H1 (cell line): ENCODE measurements around the gene CSAD. TPM values are rescaled to one million over a fixed set of nuclear protein-coding genes. Genes with fewer than 3 reads are reported as not detected.

Source experiments
- CHD7 ChIP-seq: fragments of 300-600 bp; sonication (generic); IDR thresholded peaks from 2 replicates; pipeline ENCODE4 v1.7.1; 2012; ENCODE audit warnings: low read length, moderate library complexity, mild to moderate bottlenecking, inconsistent platforms; ENCODE audit not compliant: insufficient replicate concordance
- NANOG ChIP-seq: IDR thresholded peaks from 2 replicates; pipeline ENCODE4 v1.6.1; 2011; ENCODE audit warnings: low read length, low read depth, mild to moderate bottlenecking, inconsistent platforms; ENCODE audit not compliant: insufficient read depth, poor library complexity, severe bottlenecking
- POLR2A ChIP-seq, 2 experiments: IDR thresholded peaks; 1 replicate in 1 of 2; 2 replicates in 1 of 2; pipeline ENCODE4 v1.6.1; 2011; ENCODE audit warnings: low read depth in 2 of 2, low read length in 2 of 2, mild to moderate bottlenecking in 2 of 2; ENCODE audit errors: control extremely low read depth in 1 of 2
- RAD21 ChIP-seq, 2 experiments: IDR thresholded peaks in 1 of 2; conservative IDR thresholded peaks in 1 of 2; 2 replicates each; pipeline ENCODE4 v1.6.1; 2011; ENCODE audit warnings: low read depth in 2 of 2, low read length in 2 of 2, improper control_type of control experiment in 1 of 2, inconsistent platforms in 1 of 2, mild to moderate bottlenecking in 1 of 2, moderate library complexity in 1 of 2
- polyA plus RNA-seq, 7 experiments: library from polyadenylated mRNA; depleted of rRNA in 3 of 7; stranded (reverse) in 5 of 7; unstranded in 2 of 7; fragments of >200 nt in 5 of 7; fragments of 200-250 nt in 2 of 7; gene quantifications; 1 replicate in 5 of 7; 2 replicates in 1 of 7; 4 replicates in 1 of 7; pipeline versions ENCODE4 v1.2.1 to v1.2.3, GENCODE V29; 2011 to 2013; ENCODE audit warnings: missing spikeins in 2 of 7, mixed read lengths in 2 of 7
- total RNA-seq: library from RNA; stranded (reverse); fragmentation: NEBNext Ultra II Directional; extraction: Animal tissue kit (Norgen Biotek cat#: 25700); gene quantifications from 2 replicates; pipeline ENCODE4 v1.2.1, GENCODE V29; 2021

The CSAD gene
- total and polyA plus RNA-seq, 2 of the 8 experiments (the other 6 are each of a cell fraction or from before 2014, with no cell fraction given) = 8.8 to 11.3 TPM

GRCh38 chr12:53173085-53173715, 7.5 kb downstream of the CSAD start (continued):
- TF ChIP-seq CHD7 (no peak), NANOG (no peak), POLR2A (IDR thresholded peaks at IDR 0.05; ENCODE audit: control extremely low read depth in 1 of 2, low read depth in 2 of 2, low read length in 2 of 2) (no peak), RAD21 (IDR thresholded peaks at IDR 0.05 in 1 of 2, conservative IDR thresholded peaks at IDR 0.05 in 1 of 2; ENCODE audit: low read depth in 2 of 2, low read length in 2 of 2) (no peak)
